Heart left ventricle (tissue), 13 donors: ENCODE measurements around the gene RRBP1.

Source experiments
- CTCF ChIP-seq, 12 donors: fragments of 200-600 bp; sonication (generic) in 4 of 12; IDR thresholded peaks; one replicate each; pipeline versions ENCODE4 v1.5.0 to v1.8.0; 2018 to 2022; ENCODE audit warnings: antibody characterized with exemption in 12 of 12, mild to moderate bottlenecking in 5 of 12
- POLR2A ChIP-seq, 2 donors: fragments of 450-650 bp; IDR thresholded peaks; one replicate each; pipeline ENCODE4 v1.6.1; 2017; ENCODE audit warnings: antibody characterized with exemption in 2 of 2, mild to moderate bottlenecking in 2 of 2, moderate library complexity in 2 of 2
- donor health status: ischemic (EF 13 %, LVEDD 7.1; RV severe dilation, severe dysfunction).
- donor health status: DM: no; HTN: yes; CAD: no.
- donor health status: DM: no; HTN: no; CAD: no.
- donor health status: ischemic (EF 25% LVEDD 6.9; RV normal size, moderate dysfunction).
- donor health status: ischemic (EF 25% LVEDD 5.7; RV mildly dilated, moderate dysfunction).
- donor health status: ischemic (EF 35%, LVEDD 5.7; RV mildly dilated, moderate dysfunction).
- donor health status: nonischemic (EF 11% LVEDD 7.7; RV severe dilation, severe dysfunction).
- donor health status: DM: yes; HTN: yes; CAD: no.
- donor health status: PGD.
- donor health status: ischemic (EF 29% LVEDD 5.4; RV normal size, mild dysfunction).
- donor health status: nonischemic (EF 23%, LVEDD 6.1; RV moderate dilation, normal function).

- TF ChIP-seq CTCF (IDR thresholded peaks at IDR 0.05) (no peak), POLR2A (IDR thresholded peaks at IDR 0.05) (no peak)
Observed at GRCh38 chr20:17664025-17664633, 17.9 kb downstream of the RRBP1 start.
